IPS-NIHi7 (cell line): ENCODE data around the gene MALT1.

ENCODE experiments used
- DNase-seq: peaks from one replicate; pipeline ENCODE4 v3.0.0; 2012; ENCODE audit warnings: mixed read lengths; ENCODE audit errors: extremely low spot score

The MALT1 gene

DNA sequence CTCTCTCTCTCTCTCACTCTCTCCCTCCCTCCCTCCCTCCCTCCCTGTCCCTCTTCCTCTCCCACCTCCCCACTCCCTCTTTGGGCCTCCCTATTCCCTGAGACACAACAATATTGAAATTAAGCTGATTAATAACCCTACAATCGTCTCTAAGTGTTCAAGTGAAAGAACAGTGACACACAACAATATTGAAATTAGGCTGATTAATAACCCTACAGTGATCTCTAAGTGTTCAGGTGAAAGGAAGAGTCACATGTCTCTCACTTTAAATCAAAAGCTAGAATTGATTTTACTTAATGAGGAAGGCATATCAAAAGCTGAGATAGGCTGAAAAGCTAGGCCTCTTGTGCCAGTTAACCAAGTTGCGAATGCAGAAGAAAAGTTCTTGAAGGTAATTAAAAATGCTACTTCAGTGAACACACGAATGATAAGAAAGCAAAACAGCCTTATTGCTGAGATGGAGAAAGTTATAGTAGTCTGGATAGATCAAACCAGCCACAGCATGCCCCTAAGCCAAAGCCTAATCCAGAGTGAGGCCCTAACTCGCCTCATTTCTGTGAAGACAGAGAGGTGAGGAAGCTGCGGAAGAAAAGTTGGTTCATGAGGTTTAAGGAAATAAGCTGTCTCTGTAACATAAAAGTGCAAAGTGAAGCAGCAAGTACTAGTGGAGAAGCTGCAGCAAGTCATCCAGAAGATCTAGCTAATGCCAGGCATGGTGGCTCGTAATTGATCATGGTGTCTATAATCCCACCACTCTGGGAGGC, 21.3 kb downstream of the MALT1 start:
- DNase-seq = no peak

DNA sequence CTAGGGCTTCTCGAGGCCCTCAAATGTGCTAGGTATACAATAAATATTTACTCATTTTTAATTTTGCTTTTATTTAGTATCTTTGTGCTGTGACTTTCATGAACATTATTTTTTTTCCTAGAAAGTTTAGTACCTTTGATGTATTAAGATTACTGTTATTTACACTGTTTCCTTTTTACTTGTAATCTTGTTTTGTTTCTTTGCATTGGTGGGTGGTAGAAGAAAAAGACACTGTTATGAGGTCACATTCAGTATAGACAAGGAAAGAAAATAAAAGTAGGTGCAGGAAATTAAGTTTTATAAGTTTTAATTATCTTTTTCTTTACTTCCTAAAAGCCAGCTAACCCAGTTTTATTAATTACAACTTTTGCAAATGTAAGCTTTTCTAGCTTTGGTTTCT, 23.0 kb downstream of the MALT1 start:
- no peak for DNase-seq

DNA sequence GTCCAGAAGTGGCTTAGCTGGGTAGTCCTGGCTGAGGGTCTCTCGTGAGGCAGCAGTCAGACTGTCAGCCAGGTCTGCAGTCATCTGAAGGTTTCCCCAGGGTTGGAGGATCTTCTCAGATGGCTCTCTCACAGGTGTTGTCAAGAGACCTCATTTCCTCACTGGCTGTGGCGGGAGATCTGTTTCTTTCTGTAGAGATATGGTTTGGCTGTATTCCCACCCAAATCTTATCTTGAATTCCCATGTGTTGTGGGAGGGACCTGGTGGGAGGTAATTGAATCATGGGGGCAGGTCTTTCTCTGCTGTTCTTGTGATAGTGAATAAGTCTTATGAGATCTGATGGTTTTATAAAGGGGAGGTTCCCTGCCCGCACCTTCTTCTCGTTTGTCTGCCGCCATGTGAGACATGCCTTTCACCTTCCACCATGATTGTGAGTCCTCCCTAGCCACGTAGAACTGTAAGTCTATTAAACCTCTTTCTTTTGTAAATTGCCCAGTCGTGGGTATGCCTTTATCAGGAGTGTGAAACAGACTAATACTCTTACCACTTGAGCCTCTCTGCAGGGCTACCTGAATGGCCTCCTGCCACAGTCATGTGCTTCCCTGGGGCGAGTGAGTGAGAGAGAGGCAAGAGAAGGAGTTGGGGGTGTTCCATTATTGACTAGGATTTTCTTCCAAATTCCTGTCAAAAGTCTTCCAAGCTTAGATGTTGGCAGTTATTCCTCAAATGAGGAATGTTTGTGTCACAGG, 23.6 kb downstream of the MALT1 start:
- no peak for DNase-seq

DNA sequence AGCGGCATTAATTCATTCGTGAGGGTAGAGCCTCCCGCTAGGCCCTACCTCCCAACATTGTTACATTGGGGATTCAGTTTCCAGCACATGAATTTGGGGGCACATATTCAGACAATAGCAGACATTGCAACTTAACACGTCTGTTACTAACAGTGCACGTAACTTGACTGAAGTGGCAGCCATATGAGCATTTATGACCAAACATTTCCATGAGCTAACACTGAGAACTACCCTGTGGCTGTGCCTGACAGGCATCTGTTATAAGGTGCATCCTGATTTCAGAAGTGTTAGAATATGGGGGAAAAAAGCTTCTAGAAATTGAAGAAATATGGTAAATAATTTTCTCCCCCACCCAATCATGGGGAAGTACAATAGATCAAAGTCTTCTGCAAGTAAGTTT, 24.5 kb downstream of the MALT1 start:
- no peak for DNase-seq

DNA sequence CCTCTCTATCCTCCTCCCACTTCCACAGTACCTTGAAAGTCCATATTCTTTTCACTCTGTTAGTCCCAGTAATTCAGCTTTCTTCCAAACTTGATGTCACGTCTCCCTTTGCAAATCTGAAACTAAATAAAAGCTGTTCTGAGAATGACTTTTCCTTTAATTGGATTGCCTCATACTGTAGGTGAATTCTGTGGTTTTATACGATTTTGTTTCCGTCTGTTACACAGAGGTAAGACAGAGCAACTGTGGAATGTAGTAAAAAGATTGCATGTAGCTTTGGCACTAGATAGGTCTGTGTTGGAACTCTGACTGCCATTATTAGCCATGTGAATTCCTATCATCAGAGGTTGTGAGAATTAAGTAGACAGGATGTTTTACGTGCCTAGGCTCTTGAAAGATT, 25.9 kb downstream of the MALT1 start:
- DNase-seq = no peak

DNA sequence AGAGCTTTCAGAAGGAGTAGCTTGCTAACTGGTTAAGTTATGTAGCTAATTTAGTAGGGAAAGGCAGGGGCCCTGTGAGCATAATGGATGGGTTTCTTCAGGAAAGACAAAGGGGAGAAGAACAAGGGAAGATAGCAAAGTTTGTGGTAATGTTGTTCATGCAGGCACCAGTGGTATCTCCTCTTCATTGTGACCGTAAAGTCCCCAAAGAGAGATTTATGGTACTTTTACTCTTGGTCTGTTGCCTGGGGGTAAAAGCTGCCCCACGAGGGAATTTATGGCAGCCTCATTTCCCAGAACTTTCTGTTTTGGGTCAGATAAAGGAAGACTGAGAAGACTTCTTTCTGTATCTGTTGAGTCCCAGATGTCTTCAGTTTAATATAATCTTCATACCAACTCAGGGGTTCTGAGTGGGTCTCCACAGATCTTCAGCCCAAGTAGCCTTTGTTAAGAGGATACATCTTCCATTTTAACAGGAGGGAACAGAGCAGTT, 27.5 kb downstream of the MALT1 start:
- DNase-seq = no peak

DNA sequence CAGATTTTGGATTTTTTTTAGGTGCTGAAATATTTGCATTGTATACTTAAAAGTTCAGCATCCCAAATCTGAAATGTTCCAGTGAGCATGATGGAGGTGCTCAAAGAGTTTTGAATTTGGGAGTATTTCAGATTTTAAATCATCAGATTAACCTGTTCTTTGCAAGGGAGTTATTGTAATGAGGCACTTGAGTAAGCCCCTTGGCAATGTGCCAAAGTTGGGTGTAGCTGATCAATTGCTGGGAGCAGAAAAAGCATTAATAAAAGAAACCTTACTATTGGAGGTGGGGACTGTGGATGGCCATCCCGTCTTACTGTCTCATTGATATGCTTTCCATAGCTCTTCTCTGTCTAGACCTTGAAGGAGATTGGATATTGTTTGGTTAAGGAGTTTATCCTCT, 28.3 kb downstream of the MALT1 start:
- DNase-seq = no peak

DNA sequence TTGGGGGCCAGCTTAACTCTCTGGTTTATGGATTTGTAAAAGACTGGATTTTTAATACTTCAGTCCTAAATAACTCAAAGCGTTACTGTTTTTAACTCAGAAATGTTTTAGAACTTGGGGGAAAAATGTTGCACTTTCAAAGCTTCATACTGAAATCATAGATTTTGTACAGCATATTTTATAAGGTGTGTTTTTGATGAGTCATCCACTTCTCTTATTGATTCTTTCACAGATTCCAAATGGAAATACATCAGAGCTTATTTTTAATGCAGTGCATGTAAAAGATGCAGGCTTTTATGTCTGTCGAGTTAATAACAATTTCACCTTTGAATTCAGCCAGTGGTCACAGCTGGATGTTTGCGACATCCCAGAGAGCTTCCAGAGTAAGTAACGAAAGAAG, 28.9 kb downstream of the MALT1 start:
- DNase-seq = no peak

DNA sequence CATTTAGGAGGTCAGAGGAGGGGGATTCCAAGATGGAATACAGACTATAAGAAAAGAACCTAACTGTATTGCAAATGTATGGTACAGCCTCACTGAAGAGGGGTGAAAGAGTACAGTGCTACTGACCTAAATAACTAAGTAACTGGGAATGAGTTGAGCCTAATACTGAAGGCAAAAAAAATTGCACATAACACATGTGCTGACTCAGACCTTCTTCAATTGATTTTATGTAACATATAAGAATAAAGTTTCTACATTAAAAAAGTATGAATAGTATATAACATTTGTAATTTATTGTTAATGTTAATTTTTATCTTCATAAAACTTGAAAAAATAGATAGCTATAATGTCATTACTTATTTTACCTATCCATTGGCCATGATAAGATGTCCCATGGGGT, 41.7 kb downstream of the MALT1 start:
- no peak for DNase-seq

DNA sequence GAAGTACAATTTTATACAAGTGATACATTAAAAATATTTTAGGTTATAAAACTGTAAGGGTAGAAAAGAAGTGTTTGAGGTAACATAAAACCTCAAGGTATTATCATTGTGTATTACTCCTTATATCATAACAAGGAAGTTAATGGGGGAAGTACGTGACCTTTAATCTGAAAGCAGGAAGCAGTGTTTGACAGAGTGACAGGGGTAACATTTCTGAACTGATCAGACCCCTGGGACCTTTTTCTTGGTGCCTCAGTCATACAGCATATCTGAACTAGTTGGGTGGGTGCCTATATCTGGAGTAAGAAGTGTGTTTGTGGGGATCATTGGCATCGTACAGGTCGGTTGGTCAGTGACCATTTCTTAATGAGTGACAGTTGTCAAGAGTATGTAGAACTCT, 43.0 kb downstream of the MALT1 start:
- DNase-seq = no peak

DNA sequence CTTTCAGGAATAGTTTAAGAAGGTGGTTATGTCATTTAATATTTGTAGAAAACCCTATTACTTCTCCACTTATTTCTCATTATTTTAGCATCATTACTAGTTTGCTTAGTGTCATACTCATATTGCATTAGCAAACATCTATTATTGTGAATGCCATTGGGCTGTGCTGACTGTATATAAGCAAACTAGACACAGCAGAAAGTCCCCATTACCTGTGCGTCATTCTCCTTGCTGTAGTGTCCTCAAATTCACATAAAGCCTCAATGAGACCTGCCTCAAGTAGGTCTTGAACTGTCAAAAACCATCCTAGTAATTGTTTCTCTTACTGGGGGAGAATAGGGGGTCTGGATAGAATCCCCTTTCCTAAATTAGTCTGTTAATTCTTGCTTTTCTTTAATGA, 43.6 kb downstream of the MALT1 start:
- no peak for DNase-seq

DNA sequence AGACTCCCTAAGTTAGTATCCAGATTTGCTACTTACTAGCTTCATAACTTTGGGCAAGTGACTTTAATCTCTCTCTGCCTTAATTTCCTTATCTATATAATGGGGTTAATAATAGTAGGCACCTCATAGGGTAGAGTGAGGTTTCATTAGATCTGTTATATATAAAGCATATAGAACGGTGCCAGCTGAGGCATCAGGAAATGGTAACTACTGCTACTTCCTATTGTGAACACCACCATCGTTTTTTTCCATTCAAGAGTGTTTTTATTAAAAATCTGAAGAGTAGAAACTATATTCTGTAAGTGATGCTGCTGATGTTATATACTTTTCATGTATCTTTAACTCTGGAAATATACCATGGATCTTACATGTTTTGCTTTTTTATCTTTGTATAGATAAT, 44.3 kb downstream of the MALT1 start:
- DNase-seq = no peak

DNA sequence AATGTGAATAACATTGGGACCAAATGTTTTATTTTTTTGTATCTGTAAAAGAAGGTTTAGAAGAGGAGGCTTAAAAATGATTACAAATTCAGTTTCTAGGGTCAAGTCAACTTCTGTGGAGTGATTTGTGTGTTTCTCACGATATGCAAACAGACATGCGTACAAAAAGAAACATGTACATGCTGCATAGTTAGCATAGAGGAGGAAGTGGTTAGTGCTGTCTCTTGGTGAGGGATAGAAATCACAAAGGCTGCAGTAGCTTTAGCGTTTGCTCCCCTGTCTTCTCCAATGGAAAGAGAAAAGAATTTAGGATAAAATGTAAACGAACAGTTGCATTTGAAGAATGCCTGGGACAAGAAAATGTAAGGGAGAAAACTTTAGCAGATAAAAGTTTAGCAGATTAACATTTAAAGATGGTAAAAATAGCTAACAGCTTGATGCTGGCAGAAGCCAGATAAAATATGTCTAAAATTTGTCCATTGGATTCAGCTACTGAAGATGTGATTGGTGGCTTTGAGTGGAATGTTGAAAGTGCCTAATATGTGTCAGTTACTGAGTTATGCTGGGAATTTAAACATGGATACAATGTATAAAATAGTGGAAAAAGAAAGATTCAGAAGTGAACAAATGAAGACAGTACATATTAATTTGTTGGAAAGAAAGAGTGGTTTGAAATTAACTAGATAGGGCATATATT, 44.9 kb downstream of the MALT1 start:
- no peak for DNase-seq

DNA sequence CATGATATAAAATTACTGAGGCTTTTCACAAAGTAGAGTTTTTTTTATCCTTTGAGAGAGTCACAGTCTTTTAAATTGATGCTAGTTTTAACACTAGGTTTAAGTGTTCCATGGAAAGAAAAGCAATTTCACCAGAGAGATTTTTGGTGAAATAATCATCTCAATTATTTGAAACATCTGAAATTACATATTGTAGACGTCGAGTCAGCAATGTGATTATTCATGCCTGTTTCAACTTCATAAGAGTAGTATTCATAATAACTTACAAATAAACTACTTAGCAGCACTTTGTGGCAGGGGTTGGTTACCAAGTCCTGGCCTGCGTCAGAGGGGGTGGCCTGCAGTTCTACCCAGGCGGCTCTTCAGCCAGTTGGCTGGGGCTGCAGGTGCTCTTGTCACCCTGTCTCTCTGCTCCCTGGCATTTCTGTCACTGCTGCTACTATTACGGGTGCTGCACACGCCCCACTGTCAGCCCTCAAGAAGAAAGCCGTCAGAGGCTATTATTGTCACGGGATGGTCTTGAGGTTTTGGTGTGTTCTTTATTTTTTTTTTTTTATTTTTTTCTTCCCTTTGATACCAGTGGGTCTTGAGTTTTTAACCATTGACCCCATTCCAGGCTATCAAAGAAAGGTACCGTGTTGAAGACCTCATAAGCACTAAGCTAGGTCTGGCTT, 50.4 kb downstream of the MALT1 start:
- DNase-seq = no peak

DNA sequence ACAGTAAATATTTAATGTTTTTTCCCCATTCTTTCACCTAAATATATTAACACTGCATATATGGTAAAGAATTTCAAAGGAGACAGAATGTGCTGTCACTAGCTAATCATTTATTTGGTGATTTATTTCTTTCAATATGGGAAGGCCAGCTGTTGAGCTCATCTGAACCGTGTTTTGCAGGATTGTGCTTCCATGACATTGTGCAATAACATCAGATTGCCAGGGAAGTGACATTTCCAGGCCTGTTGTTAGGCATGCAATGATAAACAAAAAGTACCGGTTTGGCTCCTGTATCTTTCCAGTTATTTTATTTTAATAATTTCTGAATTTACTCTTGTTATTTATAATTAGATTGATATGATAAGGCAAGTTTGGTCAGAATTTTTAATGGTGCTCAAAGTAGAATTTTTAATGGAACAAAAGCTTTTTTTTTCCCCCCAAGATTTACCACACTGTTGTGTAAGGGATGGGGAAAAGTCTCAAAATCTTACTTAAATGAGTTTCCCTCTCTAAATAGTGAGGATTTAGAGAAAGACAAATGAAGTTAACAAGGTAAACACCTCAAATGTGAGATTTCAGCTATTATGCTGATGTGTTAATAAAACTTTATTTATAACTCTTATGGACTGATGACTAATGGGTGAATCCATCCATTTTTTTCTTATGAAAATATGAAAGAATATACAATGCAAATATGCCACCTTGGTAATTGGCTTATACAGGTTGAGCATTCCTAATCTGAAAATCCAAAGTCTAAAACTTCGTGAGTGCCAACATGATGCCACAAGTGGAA, 52.7 kb downstream of the MALT1 start:
- DNase-seq = no peak

DNA sequence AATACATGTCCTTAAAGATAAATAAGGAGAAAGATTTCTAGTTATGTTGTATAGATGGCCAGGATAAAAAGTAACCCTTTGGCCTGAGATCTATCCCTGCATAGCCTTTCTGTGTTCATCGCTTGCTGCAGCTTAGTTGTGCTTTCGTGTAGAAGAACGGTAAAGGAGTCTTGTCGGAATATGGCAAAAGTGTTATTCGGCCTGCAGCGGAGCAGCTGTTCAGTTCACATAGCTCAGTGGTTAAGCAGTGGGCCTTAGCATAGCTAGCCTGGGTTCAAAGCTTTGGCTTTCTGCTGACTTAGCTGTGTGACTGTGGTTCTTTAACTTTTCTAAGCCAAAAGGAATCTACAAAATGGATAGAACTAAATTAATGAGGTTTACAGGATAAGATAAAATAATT, 55.4 kb downstream of the MALT1 start:
- no peak for DNase-seq

DNA sequence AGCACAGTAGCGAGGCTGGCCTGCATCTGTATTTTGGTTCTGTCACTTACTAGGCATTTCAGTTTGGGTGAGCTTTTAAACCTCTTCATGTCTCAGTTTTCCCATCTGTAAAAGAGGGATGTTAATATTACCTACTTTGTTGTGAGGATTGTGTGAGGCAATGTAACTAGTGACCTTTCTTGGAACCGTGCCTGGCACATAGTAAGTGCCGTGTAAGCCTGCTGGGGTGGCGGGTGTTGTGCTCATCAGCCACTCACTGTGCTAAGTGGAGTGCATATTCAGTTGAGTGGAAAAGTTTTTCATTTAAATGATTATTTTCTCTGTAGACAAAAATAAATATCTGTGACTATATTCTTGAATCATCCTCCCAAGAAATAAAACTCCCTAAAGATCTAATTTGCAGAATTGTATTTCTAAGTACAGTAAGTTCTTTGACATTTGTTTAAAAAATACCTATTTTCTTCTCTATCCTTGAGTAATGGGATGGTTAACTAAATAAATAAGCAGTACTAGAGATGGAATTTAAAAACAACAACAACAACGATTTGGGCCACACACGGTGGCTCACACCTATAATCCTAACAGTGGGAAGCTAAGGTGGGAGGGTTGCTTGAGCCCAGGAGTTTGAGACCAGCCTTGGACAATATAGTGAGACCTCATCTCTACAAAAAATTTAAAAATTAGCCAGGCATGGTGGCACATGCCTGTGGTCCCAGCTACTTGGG, 56.7 kb downstream of the MALT1 start:
- DNase-seq = no peak

DNA sequence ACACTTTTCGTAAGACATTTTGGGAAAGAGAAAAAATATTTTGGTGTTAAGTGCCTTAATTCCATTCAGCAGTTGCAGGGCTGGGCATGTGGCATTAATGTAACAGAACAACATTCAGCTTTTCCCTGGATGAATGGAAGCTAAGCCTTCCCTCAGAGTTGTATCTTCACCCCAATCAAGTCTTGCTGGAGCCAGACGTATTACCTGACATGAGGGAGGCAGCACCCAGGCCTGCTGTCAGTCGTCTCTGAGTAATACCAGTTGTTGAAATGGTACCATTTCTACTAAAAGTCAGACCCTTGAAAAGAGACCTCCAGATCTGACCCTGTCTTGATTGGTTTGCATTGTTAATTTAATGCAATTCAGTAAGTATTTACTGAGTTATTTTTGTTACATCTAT, 57.5 kb downstream of the MALT1 start:
- no peak for DNase-seq

DNA sequence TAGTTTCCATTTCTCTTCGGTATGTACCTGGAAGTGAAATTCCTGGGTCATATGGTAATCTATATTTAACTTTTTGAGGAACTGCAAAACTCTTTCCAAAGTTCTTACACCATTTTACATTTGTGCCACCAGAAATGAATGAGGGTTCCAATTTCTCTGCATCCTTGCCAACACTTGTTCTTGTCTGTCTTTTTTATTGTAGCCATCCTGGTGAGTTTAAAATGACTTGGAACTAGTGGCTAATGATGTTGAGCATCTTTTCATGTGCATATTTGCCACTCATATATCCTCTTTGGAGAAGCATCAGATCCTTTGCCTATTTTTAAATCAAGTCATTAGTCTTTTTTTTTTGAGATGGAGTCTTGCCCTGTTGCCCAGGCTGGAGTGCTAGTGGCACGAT, 59.4 kb downstream of the MALT1 start:
- DNase-seq = no peak

DNA sequence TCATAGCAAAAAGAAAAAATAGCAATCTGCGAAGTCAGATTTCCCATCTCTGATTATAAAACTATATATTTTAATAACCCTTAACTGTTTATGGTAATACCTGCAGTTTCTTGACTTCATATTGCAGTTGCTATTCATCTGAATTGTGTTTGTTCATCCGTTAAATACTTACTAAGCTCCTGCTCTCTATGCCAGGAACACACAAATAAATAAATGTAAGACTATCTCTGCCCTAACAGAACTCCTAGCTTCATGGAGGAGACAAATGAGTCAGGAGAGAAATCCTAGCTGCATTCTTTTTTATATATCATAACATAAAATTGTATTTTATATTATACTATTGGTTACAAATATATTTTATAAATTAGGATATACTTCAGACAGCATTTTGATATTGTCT, 61.2 kb downstream of the MALT1 start:
- DNase-seq = no peak

DNA sequence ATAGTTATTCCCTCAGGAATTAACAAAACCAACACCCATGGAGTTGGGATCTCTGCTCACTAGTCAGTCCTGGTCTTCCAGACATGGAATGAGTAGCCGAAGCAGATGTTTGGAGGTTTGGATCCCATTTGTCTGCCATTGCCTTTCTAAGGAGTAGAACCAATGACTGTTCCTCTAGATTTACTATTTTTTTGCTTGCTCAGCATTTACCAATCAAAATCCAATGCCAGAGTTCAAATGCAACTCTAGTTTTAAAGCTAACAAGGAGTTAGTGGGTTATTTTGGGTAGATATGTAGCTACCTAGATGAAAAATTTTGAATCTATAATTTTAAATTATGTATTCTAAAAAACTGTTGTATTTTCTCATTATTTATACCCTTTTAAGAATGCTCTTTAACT, 62.6 kb downstream of the MALT1 start:
- DNase-seq = no peak
